Breast epithelium (tissue), 4 donors: ENCODE results near the gene SNAPC4. TPM values are rescaled to one million over a fixed set of nuclear protein-coding genes. Genes with fewer than 3 reads are reported as not detected.
A peak's percentile ranks its signal among the peaks of the same experiment; 100 is the strongest.
"Not testable (repeated sequence)": the region's sequence is repeated elsewhere in the genome, so short reads cannot be mapped to it uniquely, and the experiment has no call there.

Experiments
- DNase-seq, 2 donors: peaks; one replicate each; pipeline ENCODE4 v3.0.0-alpha.2; 2019; ENCODE audit warnings: low spot score in 2 of 2
- H3K27ac ChIP-seq, 2 donors: fragments of 200-600 bp; sonication (generic) in 1 of 2; one replicate each; pipeline ENCODE4 v1.5.1; 2016 to 2019; ENCODE audit warnings: mild to moderate bottlenecking in 1 of 2
- H3K27me3 ChIP-seq, 2 donors: fragments of 200-600 bp; sonication (generic) in 1 of 2; one replicate each; pipeline versions ENCODE4 v1.5.1 to v1.6.0; 2017 to 2019; ENCODE audit warnings: control low read depth in 1 of 2, mild to moderate bottlenecking in 1 of 2
- H3K36me3 ChIP-seq: fragments of 200-600 bp; one replicate; pipeline ENCODE4 v1.5.1; 2019
- H3K4me1 ChIP-seq, 2 donors: fragments of 200-600 bp; sonication (generic); one replicate each; pipeline ENCODE4 v1.5.1; 2016 to 2019; ENCODE audit warnings: control low read depth in 1 of 2
- H3K4me3 ChIP-seq, 3 donors: fragments of 200-600 bp; sonication (generic); 1 replicate in 2 of 3; 2 replicates in 1 of 3; pipeline ENCODE4 v1.5.1; 2016 to 2019; ENCODE audit warnings: mild to moderate bottlenecking in 3 of 3, moderate library complexity in 2 of 3
- H3K9me3 ChIP-seq, 2 donors: fragments of 200-600 bp; sonication (generic) in 1 of 2; one replicate each; pipeline ENCODE4 v1.5.1; 2016 to 2019; ENCODE audit warnings: control low read depth in 1 of 2
- CTCF ChIP-seq, 3 donors: fragments of 450-650 bp; IDR thresholded peaks; one replicate each; pipeline ENCODE4 v1.5.1; 2016 to 2017; ENCODE audit warnings: antibody characterized with exemption in 3 of 3, mild to moderate bottlenecking in 3 of 3, moderate library complexity in 3 of 3
- POLR2A ChIP-seq: fragments of 450-650 bp; IDR thresholded peaks from one replicate; pipeline ENCODE4 v1.6.1; 2016; ENCODE audit warnings: antibody characterized with exemption, mild to moderate bottlenecking, moderate library complexity
- POLR2AphosphoS5 ChIP-seq, 3 donors: sonication (generic); formaldehyde crosslinking; IDR thresholded peaks; one replicate each; pipeline ENCODE4 v1.6.1; 2017; ENCODE audit warnings: antibody characterized with exemption in 3 of 3
- intact Hi-C: fragments of 100-400 bp; cut with DNase I; formaldehyde crosslinking; loops from one replicate; pipeline ENCODE4 v1.15.1; 2023; ENCODE audit warnings: low total_unique reads
- total RNA-seq, 3 donors: library from RNA; depleted of rRNA; stranded (reverse); fragments of >200 nt; gene quantifications; one replicate each; pipeline ENCODE4 v1.1.0, GENCODE V29; 2016

Gene SNAPC4
- total RNA-seq, 3 donors from 2014 or later, result 4.6 to 7.5 (median 6.7) TPM

GRCh38 chr9:136409557-136410455 is 9.8 kb upstream of the SNAPC4 start:
- peak overlapping the region in 1 of 2 donors; percentile 90 for H3K27ac ChIP-seq
- peak overlapping the region; percentile 92 to 100 (median 94) for H3K4me3 ChIP-seq
- H3K9me3 ChIP-seq, result no peaks in the 10 kb centered on the region
- intact Hi-C loops, result no loop called here
- H3K27me3 ChIP-seq, result no peaks in the 10 kb centered on the region
- peaks cover 0 to 23% of the 10 kb centered on the region in 2 donors for H3K4me1 ChIP-seq
- TF ChIP-seq POLR2AphosphoS5 (IDR thresholded peaks at IDR 0.05) (no peak), CTCF (IDR thresholded peaks at IDR 0.05) (no peak), POLR2A (no peak)
- no peaks in the 10 kb centered on the region for H3K36me3 ChIP-seq
- peak in 1 of 2 donors; percentile 32 for DNase-seq

- Histone ChIP-seq H3K36me3 (no peaks in the 10 kb centered on the region), H3K27me3 (no peaks in the 10 kb centered on the region), H3K9me3 (no peaks in the 10 kb centered on the region), H3K4me1 (peaks cover 0 to 23% of the 10 kb centered on the region in 2 donors), H3K4me3 (no peak overlapping the region), H3K27ac (no peak overlapping the region)
- intact Hi-C loops, result no loop called here
- no peak for DNase-seq
- TF ChIP-seq POLR2A, result no peak
- no peak for TF ChIP-seq CTCF (IDR thresholded peaks at IDR 0.05)
- no peak for TF ChIP-seq POLR2AphosphoS5 (IDR thresholded peaks at IDR 0.05)
These were observed 7.9 kb upstream of the SNAPC4 start for GRCh38 chr9:136407911-136408310.

- peaks cover 0 to 22% of the 10 kb centered on the region in 2 donors for H3K4me1 ChIP-seq
- H3K27me3 ChIP-seq, intact Hi-C loops, H3K27ac ChIP-seq, DNase-seq, H3K4me3 ChIP-seq, H3K9me3 ChIP-seq, H3K36me3 ChIP-seq: not testable (repeated sequence)
These were observed 7.1 kb upstream of the SNAPC4 start for GRCh38 chr9:136407061-136407460.

GRCh38 chr9:136405904-136406303 is 5.9 kb upstream of the SNAPC4 start:
- H3K27me3 ChIP-seq, intact Hi-C loops, H3K36me3 ChIP-seq, H3K4me3 ChIP-seq, H3K9me3 ChIP-seq, H3K27ac ChIP-seq, DNase-seq: not testable (repeated sequence)
- H3K4me1 ChIP-seq, result peaks cover 0 to 10% of the 10 kb centered on the region in 2 donors

- H3K27me3 ChIP-seq, result no peaks in the 10 kb centered on the region
- intact Hi-C loops, result no loop called here
- TF ChIP-seq CTCF (IDR thresholded peaks at IDR 0.05) (no peak), POLR2AphosphoS5 (IDR thresholded peaks at IDR 0.05) (no peak), POLR2A (no peak)
- H3K9me3 ChIP-seq, result no peaks in the 10 kb centered on the region
- no peak for DNase-seq
- peaks cover 0 to 13% of the 10 kb centered on the region in 2 donors for H3K4me1 ChIP-seq
- H3K36me3 ChIP-seq, result no peaks in the 10 kb centered on the region
- no peak overlapping the region for H3K4me3 ChIP-seq
- H3K27ac ChIP-seq, result no peak overlapping the region
These were observed 5.5 kb upstream of the SNAPC4 start for GRCh38 chr9:136405481-136405880.

- no peak for DNase-seq
- no peaks in the 10 kb centered on the region for H3K27me3 ChIP-seq
- no peak for TF ChIP-seq POLR2A
- TF ChIP-seq POLR2AphosphoS5 (IDR thresholded peaks at IDR 0.05), result no peak
- TF ChIP-seq CTCF (IDR thresholded peaks at IDR 0.05), result no peak
- no peaks in the 10 kb centered on the region for H3K36me3 ChIP-seq
- no peak overlapping the region for H3K4me3 ChIP-seq
- H3K27ac ChIP-seq, result no peak overlapping the region
- intact Hi-C loops, result no loop called here
- H3K9me3 ChIP-seq, result no peaks in the 10 kb centered on the region
- H3K4me1 ChIP-seq, result peaks cover 0 to 14% of the 10 kb centered on the region in 2 donors
These were observed 4.8 kb upstream of the SNAPC4 start for GRCh38 chr9:136404801-136405136.
